ENCODE results near the gene IPO4.

GRCh38 chr14:24189059-24189375 is 401 bp upstream of the IPO4 start:
- TF ChIP-seq CTCF (conservative IDR thresholded peaks at IDR 0.05; ENCODE audit: low read depth, low read length): no peak
- no peak for TF ChIP-seq EZH2 (IDR thresholded peaks at IDR 0.05; ENCODE audit: borderline replicate concordance, low read depth, low read length, poor library complexity, severe bottlenecking)
